ENCODE results near the gene CDH8.

CDH8 gene

GRCh38 chr16:61606581-61606980, 429.7 kb downstream of the CDH8 start:
- no peak for DNase-seq
